IPS DF 19.7 (cell line): ENCODE data around the gene RGPD4.
"Not testable (repeated sequence)": the region's sequence is repeated elsewhere in the genome, so short reads cannot be mapped to it uniquely, and the experiment has no call there.

Source experiments
- DNase-seq: peaks from one replicate; pipeline ENCODE4 v3.0.0-alpha.2; 2013; ENCODE audit warnings: low read depth, low spot score

The RGPD4 gene

GRCh38 chr2:107826749-107827148 is at the start of gene RGPD4:
RGPD4 (plus strand) TSS chr2:107826892; CDS start chr2:107827014, 122 bp downstream.
- DNase-seq, result not testable (repeated sequence)

GRCh38 chr2:107777974-107778373 is 48.7 kb upstream of the RGPD4 start:
- DNase-seq, result no peak

- DNase-seq, result no peak
These were observed 40.9 kb upstream of the RGPD4 start for GRCh38 chr2:107785756-107786155.

- no peak for DNase-seq
These were observed 35.9 kb upstream of the RGPD4 start for GRCh38 chr2:107790837-107791236.

GRCh38 chr2:107801498-107801897 is 25.2 kb upstream of the RGPD4 start:
- DNase-seq, result no peak

GRCh38 chr2:107804608-107805498 is 21.8 kb upstream of the RGPD4 start:
- DNase-seq, result no peak

- no peak for DNase-seq
These were observed 19.8 kb upstream of the RGPD4 start for GRCh38 chr2:107806901-107807300.

GRCh38 chr2:107807988-107808387 is 18.7 kb upstream of the RGPD4 start:
- DNase-seq, result no peak

- no peak for DNase-seq
These were observed 17.7 kb upstream of the RGPD4 start for GRCh38 chr2:107808959-107809358.

- no peak for DNase-seq
These were observed 16.9 kb upstream of the RGPD4 start for GRCh38 chr2:107809835-107810234.

- DNase-seq, result no peak
These were observed 16.0 kb upstream of the RGPD4 start for GRCh38 chr2:107810734-107811133.

- DNase-seq, result no peak
These were observed 15.3 kb upstream of the RGPD4 start for GRCh38 chr2:107811411-107811810.

GRCh38 chr2:107812006-107812405 is 14.7 kb upstream of the RGPD4 start:
- DNase-seq, result no peak

GRCh38 chr2:107817378-107817777 is 9.3 kb upstream of the RGPD4 start:
- DNase-seq, result no peak

GRCh38 chr2:107822302-107822701 is 4.4 kb upstream of the RGPD4 start:
- no peak for DNase-seq

GRCh38 chr2:107824451-107825205 is 2.1 kb upstream of the RGPD4 start:
- DNase-seq, result no peak

- no peak for DNase-seq
These were observed 1.5 kb upstream of the RGPD4 start for GRCh38 chr2:107825206-107825563.

- DNase-seq, result not testable (repeated sequence)
These were observed 2.8 kb downstream of the RGPD4 start for GRCh38 chr2:107829514-107829913.

- DNase-seq, result not testable (repeated sequence)
These were observed 6.5 kb downstream of the RGPD4 start for GRCh38 chr2:107833152-107833551.

GRCh38 chr2:107833618-107834017 is 6.9 kb downstream of the RGPD4 start:
- not testable (repeated sequence) for DNase-seq

GRCh38 chr2:107916121-107916520 is 89.4 kb downstream of the RGPD4 start:
- DNase-seq, result not testable (repeated sequence)

- DNase-seq, result not testable (repeated sequence)
These were observed 90.1 kb downstream of the RGPD4 start for GRCh38 chr2:107916696-107917370.
